Bronchial epithelial cell (primary cell): ENCODE results near the gene ADAMTS2. TPM values are rescaled to one million over a fixed set of nuclear protein-coding genes. Genes with fewer than 3 reads are reported as not detected.
"Not testable (repeated sequence)": the region's sequence is repeated elsewhere in the genome, so short reads cannot be mapped to it uniquely, and the experiment has no call there.

Experiments used
- DNase-seq: peaks from one replicate; pipeline ENCODE4 v3.0.0-alpha.2; 2010; ENCODE audit warnings: low read depth
- FAIRE-seq: peaks from 2 replicates; lab custom pipeline; 2011; peaks lifted over from hg19 to GRCh38; lab: Jason Lieb, UNC
- H3K27me3 ChIP-seq: 2 replicates; pipeline ENCODE4 v1.5.1; 2011; ENCODE audit warnings: low read length; ENCODE audit not compliant: control insufficient read depth, insufficient read depth
- H3K36me3 ChIP-seq: 2 replicates; pipeline ENCODE4 v1.5.1; 2011; ENCODE audit warnings: low read length; ENCODE audit not compliant: control insufficient read depth, insufficient read depth
- H3K4me3 ChIP-seq: 2 replicates; pipeline ENCODE4 v1.5.1; 2011; ENCODE audit warnings: mild to moderate bottlenecking, low read depth, low read length, control low read depth
- CTCF ChIP-seq: IDR thresholded peaks from 2 replicates; pipeline ENCODE4 v1.5.1; 2011; ENCODE audit warnings: mild to moderate bottlenecking, moderate library complexity, low read length, control low read depth, inconsistent platforms; ENCODE audit not compliant: insufficient read depth, severe bottlenecking
- total RNA-seq: library from RNA; depleted of rRNA; stranded (reverse); fragments of >200 nt; gene quantifications from 2 replicates; pipeline ENCODE4 v1.2.1, GENCODE V29; 2014

ADAMTS2 gene
- total RNA-seq, 1 donor from 2014 or later = 0.26 TPM

- no peaks in the 10 kb centered on the region for H3K27me3 ChIP-seq
- FAIRE-seq = no peak
- TF ChIP-seq CTCF = no peak
- no peaks in the 10 kb centered on the region for H3K36me3 ChIP-seq
- DNase-seq = no peak
- H3K4me3 ChIP-seq = no peak overlapping the region
Measured at GRCh38 chr5:179113945-179114641, 231.2 kb downstream of the ADAMTS2 start.

- no peak for DNase-seq
- FAIRE-seq = no peak
- TF ChIP-seq CTCF = no peak
- Histone ChIP-seq H3K4me3 (no peak overlapping the region), H3K27me3 (no peaks in the 10 kb centered on the region), H3K36me3 (no peaks in the 10 kb centered on the region)
Measured at GRCh38 chr5:179113143-179113530, 232.1 kb downstream of the ADAMTS2 start.

GRCh38 chr5:179112469-179113142 lies 232.7 kb downstream of the ADAMTS2 start:
- TF ChIP-seq CTCF = no peak
- DNase-seq (no peak), FAIRE-seq (no peak)

GRCh38 chr5:179111267-179112207 lies 233.7 kb downstream of the ADAMTS2 start:
- no peak for FAIRE-seq
- no peak for TF ChIP-seq CTCF
- no peak overlapping the region for H3K4me3 ChIP-seq
- no peaks in the 10 kb centered on the region for H3K27me3 ChIP-seq
- DNase-seq = no peak
- H3K36me3 ChIP-seq = no peaks in the 10 kb centered on the region

More at GRCh38 chr5:179112469-179113142, 232.7 kb downstream of the ADAMTS2 start:
- no peaks in the 10 kb centered on the region for H3K36me3 ChIP-seq
- H3K4me3 ChIP-seq = no peak overlapping the region
- no peaks in the 10 kb centered on the region for H3K27me3 ChIP-seq

GRCh38 chr5:179110528-179110927 lies 234.7 kb downstream of the ADAMTS2 start:
- Histone ChIP-seq H3K27me3 (no peaks in the 10 kb centered on the region), H3K4me3 (no peak overlapping the region), H3K36me3 (no peaks in the 10 kb centered on the region)
- no peak for TF ChIP-seq CTCF
- FAIRE-seq = no peak
- DNase-seq = no peak

- H3K4me3 ChIP-seq, H3K36me3 ChIP-seq, H3K27me3 ChIP-seq, FAIRE-seq, DNase-seq: not testable (repeated sequence)
Measured at GRCh38 chr5:179101282-179101681, 244.0 kb downstream of the ADAMTS2 start.
